Panc1 (cell line): ENCODE results near the gene SETD5. TPM values are rescaled to one million over a fixed set of nuclear protein-coding genes. Genes with fewer than 3 reads are reported as not detected.

Experiments used
- ATAC-seq: fragments of 200-7000 bp; cut with Tn5 transposase; 2 replicates; pipeline ENCODE4 v1.9.1; 2020; ENCODE audit warnings: mild to moderate bottlenecking, moderate library complexity
- BruUV-seq: library from RNA; stranded (reverse); fragments of 400-500 nt; replicated peaks from 2 replicates; lab custom pipeline; 2021; lab: Mats Ljungman, UMichigan
- CTCF ChIA-PET: fragments of 300-600 bp; sonication (Branson Sonifier 250); formaldehyde crosslinking; loops from one replicate; lab custom pipeline; 2022; ENCODE audit warnings: antibody characterized with exemption; lab: Charles Lee
- POLR2A ChIA-PET: fragments of 300-600 bp; sonication (Branson Sonifier 250); formaldehyde crosslinking; loops from one replicate; lab custom pipeline; 2022; ENCODE audit warnings: antibody characterized with exemption; lab: Charles Lee
- DNase-seq: peaks from one replicate; pipeline ENCODE4 v3.0.0-alpha.2; 2010; ENCODE audit warnings: low read depth, low spot score
- H3K27ac ChIP-seq: 2 replicates; pipeline ENCODE4 v1.5.1; 2011; ENCODE audit warnings: mild to moderate bottlenecking, low read length, inconsistent platforms
- H3K27me3 ChIP-seq: fragments of 200-500 bp; sonication (Bioruptor generic); 2 replicates; pipeline ENCODE4 v1.6.0; 2014; ENCODE audit warnings: low read length, inconsistent platforms; ENCODE audit not compliant: control insufficient read depth, insufficient read depth
- H3K36me3 ChIP-seq: fragments of 200-500 bp; sonication (Bioruptor generic); 2 replicates; pipeline ENCODE4 v1.5.1; 2014; ENCODE audit warnings: inconsistent platforms, mild to moderate bottlenecking, low read length, moderate library complexity; ENCODE audit not compliant: control insufficient read depth, insufficient read depth
- H3K4me1 ChIP-seq: 2 replicates; pipeline ENCODE4 v1.5.1; 2011; ENCODE audit warnings: inconsistent platforms, mild to moderate bottlenecking, low read length, moderate library complexity; ENCODE audit not compliant: control insufficient read depth, insufficient read depth
- H3K4me3 ChIP-seq, 2 experiments: 2 replicates each; pipeline ENCODE4 v1.5.1; 2011 to 2012; ENCODE audit warnings: low read depth in 2 of 2, low read length in 2 of 2, mild to moderate bottlenecking in 2 of 2, inconsistent platforms in 1 of 2, moderate library complexity in 1 of 2
- H3K9me3 ChIP-seq: fragments of 200-500 bp; sonication (Bioruptor generic); 2 replicates; pipeline ENCODE4 v1.5.1; 2014; ENCODE audit warnings: low read depth, mild to moderate bottlenecking, inconsistent platforms, low read length, moderate library complexity; ENCODE audit not compliant: control insufficient read depth, insufficient read depth
- CTCF ChIP-seq: fragments of 450-650 bp; IDR thresholded peaks from 2 replicates; pipeline ENCODE4 v1.5.1; 2017; ENCODE audit warnings: mild to moderate bottlenecking
- POLR2AphosphoS5 ChIP-seq: IDR thresholded peaks from 2 replicates; pipeline ENCODE4 v1.6.1; 2012; ENCODE audit warnings: mild to moderate bottlenecking, low read depth, low read length, moderate library complexity
- REST ChIP-seq, 2 experiments: IDR thresholded peaks; 2 replicates each; pipeline ENCODE4 v1.6.1; 2011 to 2012; ENCODE audit warnings: low read depth in 2 of 2, control low read depth in 1 of 2, low read length in 1 of 2, mild to moderate bottlenecking in 1 of 2, moderate library complexity in 1 of 2; ENCODE audit not compliant: insufficient read depth in 1 of 2
- SIN3A ChIP-seq: IDR thresholded peaks from 2 replicates; pipeline ENCODE4 v1.6.1; 2012; ENCODE audit warnings: low read depth, mild to moderate bottlenecking, low read length, moderate library complexity, borderline replicate concordance; ENCODE audit not compliant: insufficient read depth
- TCF7L2 ChIP-seq: IDR thresholded peaks from 2 replicates; pipeline ENCODE4 v1.6.1; 2011; ENCODE audit warnings: mild to moderate bottlenecking, low read depth, low read length, inconsistent platforms
- in situ Hi-C: cut with HindIII; loops from 2 replicates; pipeline ENCODE4 v1.10.0; 2016; ENCODE audit warnings: low sequenced_read_pairs, low pct_unique_long_range_greater_than_20kb
- intact Hi-C: fragments of 100-400 bp; cut with micrococcal nuclease; formaldehyde crosslinking; loops from one replicate; pipeline ENCODE4 v1.10.0; 2022; ENCODE audit not compliant: unreplicated experiment
- total RNA-seq: library from RNA; stranded (reverse); gene quantifications from one replicate; pipeline ENCODE4 v1.2.1, GENCODE V29; 2021; ENCODE audit not compliant: unreplicated experiment

The SETD5 gene
- total RNA-seq, 1 experiment from 2014 or later = 69.4 TPM

- H3K36me3 ChIP-seq = no peaks in the 10 kb centered on the region
- in situ Hi-C loops = no loop called here
- no peak for ATAC-seq
- H3K9me3 ChIP-seq = no peaks in the 10 kb centered on the region
- intact Hi-C loops = no loop called here
- ChIA-PET POLR2A (no interaction called here), CTCF (interaction anchor here (0.5 kb wide), 1 partner anchor 522 kb away, joined by 4 read pairs; no protein-coding TSS in a partner anchor)
- H3K4me3 ChIP-seq = no peak overlapping the region
- no TSS peak for BruUV-seq
- DNase-seq = no peak
- H3K4me1 ChIP-seq = peaks cover 7% of the 10 kb centered on the region; the same call in 1 of the 2 replicates
- TF ChIP-seq CTCF (no peak), TCF7L2 (no peak), REST (IDR thresholded peaks at IDR 0.05; ENCODE audit: insufficient read depth in 1 of 2, low read depth in 2 of 2, low read length in 1 of 2) (no peak), SIN3A (no peak), POLR2AphosphoS5 (no peak)
- no peaks in the 10 kb centered on the region for H3K27me3 ChIP-seq
- no peak overlapping the region for H3K27ac ChIP-seq
These were observed 12.8 kb downstream of the SETD5 start for GRCh38 chr3:9409981-9410854.

- Histone ChIP-seq H3K27me3 (no peaks in the 10 kb centered on the region), H3K4me3 (no peak overlapping the region), H3K9me3 (no peaks in the 10 kb centered on the region), H3K36me3 (no peaks in the 10 kb centered on the region), H3K27ac (no peak overlapping the region), H3K4me1 (peaks cover 5% of the 10 kb centered on the region)
- ATAC-seq (no peak), DNase-seq (no peak)
- intact Hi-C loops (no loop called here), in situ Hi-C loops (no loop called here)
- ChIA-PET CTCF (no interaction called here), POLR2A (no interaction called here)
- no peak for TF ChIP-seq REST (IDR thresholded peaks at IDR 0.05; ENCODE audit: insufficient read depth in 1 of 2, low read depth in 2 of 2, low read length in 1 of 2)
- TF ChIP-seq SIN3A = no peak
- no peak for TF ChIP-seq TCF7L2
- no peak for TF ChIP-seq POLR2AphosphoS5
- no peak for TF ChIP-seq CTCF
- BruUV-seq = no TSS peak
These were observed 13.9 kb downstream of the SETD5 start for GRCh38 chr3:9411302-9411701.
